ENCODE measurements around the gene KCNJ16.

DNA sequence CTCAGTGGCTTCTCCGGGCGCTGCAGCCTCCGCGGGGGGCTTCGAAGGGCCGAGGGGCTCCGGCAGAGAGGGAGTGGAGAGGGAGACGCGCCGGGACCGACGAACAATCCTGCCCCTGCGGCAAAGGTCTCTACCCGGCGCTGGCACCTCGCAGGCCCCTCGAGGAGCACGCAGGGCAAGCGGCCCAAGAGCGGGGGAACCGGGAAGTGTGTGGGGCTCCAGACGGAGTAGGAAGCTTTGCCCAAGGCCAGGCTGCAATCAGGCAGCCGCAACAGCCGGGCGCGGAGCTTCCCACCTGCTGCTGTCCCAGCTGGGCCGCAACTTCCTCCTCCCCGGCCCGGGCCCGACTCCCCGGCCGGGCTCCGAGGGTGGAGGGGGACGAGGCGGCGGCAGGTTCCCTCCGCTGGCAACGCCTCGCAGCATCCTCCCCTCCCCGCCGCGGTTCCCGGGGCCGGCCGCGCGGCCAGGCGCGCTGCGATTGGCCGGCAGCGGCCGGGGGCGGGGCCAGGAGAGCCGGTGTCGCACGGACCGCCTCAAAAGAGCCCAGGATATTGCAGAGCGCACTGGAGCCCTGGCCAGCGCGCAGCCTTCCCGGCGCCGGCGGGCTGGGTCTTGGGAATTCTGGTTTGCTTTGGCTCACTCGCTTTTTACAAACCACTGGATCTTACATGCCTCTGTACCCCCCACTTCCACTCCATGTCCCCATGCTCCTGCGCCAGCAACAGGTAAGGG, 94.1 kb downstream of the KCNJ16 start, which contains the start of gene KCNJ2:
- TF ChIP-seq CTCF (conservative IDR thresholded peaks at IDR 0.05 in 1 of 2, IDR thresholded peaks at IDR 0.05 in 1 of 2; ENCODE audit: low read depth in 1 of 2, low read length in 2 of 2): no peak
- TF ChIP-seq EZH2 (IDR thresholded peaks at IDR 0.05; ENCODE audit: low read length, missing control alignments): no peak
